PC-9 (cell line): ENCODE results near the gene HS6ST3. TPM values are rescaled to one million over a fixed set of nuclear protein-coding genes. Genes with fewer than 3 reads are reported as not detected.

ENCODE experiments used
- BruUV-seq: library from RNA; stranded (reverse); fragments of 400-500 nt; replicated peaks from 2 replicates; lab custom pipeline; 2021; lab: Mats Ljungman, UMichigan
- CTCF ChIA-PET: fragments of 300-600 bp; sonication (Branson Sonifier 250); formaldehyde crosslinking; loops from one replicate; lab custom pipeline; 2022; ENCODE audit warnings: antibody characterized with exemption; lab: Charles Lee
- POLR2A ChIA-PET: fragments of 300-600 bp; sonication (Branson Sonifier 250); formaldehyde crosslinking; loops from one replicate; lab custom pipeline; 2022; ENCODE audit warnings: antibody characterized with exemption; ENCODE audit not compliant: unreplicated experiment; lab: Charles Lee
- DNase-seq, 2 experiments: peaks; one replicate each; pipeline versions ENCODE4 v3.0.0 to v3.0.0-alpha.2; 2015 to 2022; ENCODE audit warnings: mixed read lengths in 1 of 2
- H2AFZ ChIP-seq: fragments of 200-600 bp; sonication (generic); 2 replicates; pipeline ENCODE4 v1.8.1; 2017; ENCODE audit warnings: antibody characterized with exemption
- H3F3A ChIP-seq: fragments of 200-600 bp; sonication (generic); 2 replicates; pipeline ENCODE4 v1.8.1; 2017; ENCODE audit warnings: antibody characterized with exemption, mild to moderate bottlenecking, low read depth; ENCODE audit not compliant: insufficient read depth
- H3K27ac ChIP-seq: fragments of 200-600 bp; sonication (generic); 2 replicates; pipeline ENCODE4 v1.6.1; 2016; ENCODE audit warnings: mixed run types
- H3K27me3 ChIP-seq: fragments of 200-600 bp; sonication (generic); 2 replicates; pipeline ENCODE4 v1.6.1; 2016; ENCODE audit warnings: low read depth, mixed run types; ENCODE audit not compliant: insufficient read depth
- H3K36me3 ChIP-seq: fragments of 200-600 bp; sonication (generic); 2 replicates; pipeline ENCODE4 v1.6.1; 2016; ENCODE audit warnings: low read depth, mixed run types
- H3K4me1 ChIP-seq: fragments of 200-600 bp; sonication (generic); replicated peaks from 2 replicates; pipeline ENCODE4 v1.6.1; 2016; ENCODE audit warnings: mixed run types; ENCODE audit not compliant: insufficient read depth
- H3K4me2 ChIP-seq: fragments of 200-600 bp; sonication (generic); 2 replicates; pipeline ENCODE4 v1.6.1; 2017; ENCODE audit warnings: mixed run types
- H3K4me3 ChIP-seq: fragments of 200-600 bp; sonication (generic); 2 replicates; pipeline ENCODE4 v1.6.1; 2016; ENCODE audit warnings: mixed run types
- H3K79me2 ChIP-seq: fragments of 200-600 bp; sonication (generic); 2 replicates; pipeline ENCODE4 v1.6.1; 2017; ENCODE audit warnings: low read depth, mixed run types
- H3K9me2 ChIP-seq: fragments of 200-600 bp; sonication (generic); 2 replicates; pipeline ENCODE4 v1.8.1; 2017; ENCODE audit warnings: mild to moderate bottlenecking; ENCODE audit not compliant: insufficient read depth
- H3K9me3 ChIP-seq: fragments of 200-600 bp; sonication (generic); 2 replicates; pipeline ENCODE4 v1.8.1; 2016; ENCODE audit warnings: low read depth; ENCODE audit not compliant: insufficient read depth
- H4K20me1 ChIP-seq: fragments of 200-600 bp; sonication (generic); 2 replicates; pipeline ENCODE4 v1.8.1; 2017; ENCODE audit not compliant: insufficient read depth
- EZH2 ChIP-seq: fragments of 200-600 bp; sonication (generic); IDR thresholded peaks from 2 replicates; pipeline ENCODE4 v1.8.0; 2017; ENCODE audit warnings: antibody characterized with exemption, low read depth
- intact Hi-C: fragments of 100-400 bp; cut with micrococcal nuclease; formaldehyde crosslinking; loops from one replicate; pipeline ENCODE4 v1.10.0; 2022; ENCODE audit not compliant: unreplicated experiment
- total RNA-seq: library from RNA; stranded (reverse); gene quantifications from 2 replicates; pipeline ENCODE4 v1.2.3, GENCODE V29; 2021
- TF ChIP-seq, protein P1 (sequence below): fragments of 200-600 bp; sonication (generic); conservative IDR thresholded peaks from 2 replicates; pipeline ENCODE4 v1.6.1; 2017; ENCODE audit warnings: mixed run types, antibody characterized with exemption, mild to moderate bottlenecking, moderate library complexity

The HS6ST3 gene
- total RNA-seq, 1 experiment from 2014 or later: not detected

DNA sequence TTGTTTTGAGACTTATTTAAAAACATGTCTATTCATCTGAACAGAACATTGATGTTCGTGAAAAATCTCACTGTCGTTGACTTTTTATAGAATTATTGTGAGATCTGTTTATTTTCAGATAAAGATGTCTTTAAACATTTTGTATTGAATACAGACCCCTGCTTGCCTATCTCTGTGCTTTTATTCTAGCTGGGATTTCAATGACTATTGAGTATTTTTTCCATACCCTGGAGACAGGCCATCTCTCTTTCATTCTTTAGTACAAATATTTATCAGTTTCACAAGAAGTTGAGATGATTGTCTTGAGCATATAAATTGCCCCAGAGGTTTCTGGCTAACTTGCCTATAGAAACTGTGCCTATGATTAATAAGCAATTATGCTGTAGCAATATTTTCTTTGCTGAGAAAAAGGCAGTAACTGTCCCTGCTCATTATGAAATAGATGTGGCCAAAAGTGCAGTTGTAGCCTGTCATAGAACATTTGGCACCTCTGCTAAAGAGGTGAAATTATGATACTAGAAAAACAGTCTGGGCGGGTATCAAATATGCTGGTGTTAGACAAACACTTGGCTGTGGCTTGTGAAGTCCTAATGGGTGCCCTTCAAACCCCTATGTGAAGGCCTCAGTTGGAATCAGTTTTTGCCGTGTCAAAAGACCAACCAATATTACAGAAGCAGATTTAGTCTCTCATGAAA lies 360.6 kb downstream of the HS6ST3 start:
- Histone ChIP-seq H2AFZ (no peak overlapping the region), H4K20me1 (no peaks in the 10 kb centered on the region), H3F3A (no peaks in the 10 kb centered on the region), H3K9me3 (no peaks in the 10 kb centered on the region), H3K36me3 (no peaks in the 10 kb centered on the region), H3K9me2 (no peaks in the 10 kb centered on the region), H3K4me2 (no peak overlapping the region), H3K79me2 (no peaks in the 10 kb centered on the region), H3K4me1 (no peaks in the 10 kb centered on the region), H3K27ac (no peak overlapping the region), H3K4me3 (no peak overlapping the region), H3K27me3 (0 out of 2 replicates have a peak, but pooled peaks cover 3% of the 10 kb centered on the region)
- ChIA-PET CTCF (no interaction called here), POLR2A (no interaction called here)
- DNase-seq: no peak
- BruUV-seq: no TSS peak
- intact Hi-C loops: no loop called here
- TF ChIP-seq, protein P1, sequence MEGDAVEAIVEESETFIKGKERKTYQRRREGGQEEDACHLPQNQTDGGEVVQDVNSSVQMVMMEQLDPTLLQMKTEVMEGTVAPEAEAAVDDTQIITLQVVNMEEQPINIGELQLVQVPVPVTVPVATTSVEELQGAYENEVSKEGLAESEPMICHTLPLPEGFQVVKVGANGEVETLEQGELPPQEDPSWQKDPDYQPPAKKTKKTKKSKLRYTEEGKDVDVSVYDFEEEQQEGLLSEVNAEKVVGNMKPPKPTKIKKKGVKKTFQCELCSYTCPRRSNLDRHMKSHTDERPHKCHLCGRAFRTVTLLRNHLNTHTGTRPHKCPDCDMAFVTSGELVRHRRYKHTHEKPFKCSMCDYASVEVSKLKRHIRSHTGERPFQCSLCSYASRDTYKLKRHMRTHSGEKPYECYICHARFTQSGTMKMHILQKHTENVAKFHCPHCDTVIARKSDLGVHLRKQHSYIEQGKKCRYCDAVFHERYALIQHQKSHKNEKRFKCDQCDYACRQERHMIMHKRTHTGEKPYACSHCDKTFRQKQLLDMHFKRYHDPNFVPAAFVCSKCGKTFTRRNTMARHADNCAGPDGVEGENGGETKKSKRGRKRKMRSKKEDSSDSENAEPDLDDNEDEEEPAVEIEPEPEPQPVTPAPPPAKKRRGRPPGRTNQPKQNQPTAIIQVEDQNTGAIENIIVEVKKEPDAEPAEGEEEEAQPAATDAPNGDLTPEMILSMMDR: no peak
- no peak for TF ChIP-seq EZH2

DNA sequence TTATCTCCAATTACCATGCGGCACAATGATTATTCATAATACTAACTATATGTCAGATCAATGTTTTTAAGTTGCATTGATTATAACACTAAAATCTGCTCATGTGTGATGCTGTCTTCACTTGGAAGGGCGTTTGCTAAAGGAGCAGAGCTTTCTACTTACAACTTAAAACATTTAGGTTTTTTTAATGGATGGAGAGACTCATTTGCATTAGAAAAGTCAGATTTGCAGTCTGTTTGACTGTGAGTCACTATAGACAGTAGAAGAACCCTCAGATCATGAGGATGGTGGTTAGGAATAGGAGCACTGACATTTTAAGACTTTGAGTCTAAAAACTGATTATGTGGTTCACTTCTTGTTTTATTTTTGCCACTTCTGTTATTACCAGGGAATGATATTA lies 364.6 kb downstream of the HS6ST3 start:
- no peaks in the 10 kb centered on the region for H3K4me1 ChIP-seq
- no TSS peak for BruUV-seq
- CTCF ChIA-PET: no interaction called here

DNA sequence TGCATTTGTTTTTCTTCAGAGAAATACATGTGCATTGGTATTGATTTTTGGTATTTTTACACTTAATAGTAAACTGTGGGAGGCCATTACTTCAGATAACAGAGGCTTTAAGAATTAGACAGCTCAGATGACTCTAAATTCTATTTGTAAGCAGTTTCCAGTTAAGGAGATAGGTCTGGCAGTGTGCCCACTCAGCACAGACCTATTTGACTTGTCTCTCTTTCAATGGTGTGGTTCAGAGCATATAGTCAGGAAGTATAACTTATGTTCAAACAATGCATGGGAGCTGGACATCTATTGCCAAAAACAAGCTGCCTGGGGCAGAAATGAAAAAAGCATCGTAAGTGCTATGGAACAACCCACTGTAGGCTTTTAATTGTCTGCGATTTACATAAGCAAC lies 370.7 kb downstream of the HS6ST3 start:
- H3K27ac ChIP-seq: no peak overlapping the region
- CTCF ChIA-PET: no interaction called here
- no peak overlapping the region for H3K4me3 ChIP-seq
- no TSS peak for BruUV-seq
- TF ChIP-seq, protein P1: no peak
- TF ChIP-seq EZH2: no peak
- H3K27me3 ChIP-seq: no peaks in the 10 kb centered on the region
- DNase-seq: no peak
- H3F3A ChIP-seq: no peaks in the 10 kb centered on the region
- H3K4me2 ChIP-seq: no peak overlapping the region
- no peaks in the 10 kb centered on the region for H3K4me1 ChIP-seq
- intact Hi-C loops: no loop called here
- no peaks in the 10 kb centered on the region for H3K9me2 ChIP-seq
- no peaks in the 10 kb centered on the region for H4K20me1 ChIP-seq
- no peaks in the 10 kb centered on the region for H3K79me2 ChIP-seq
- H3K36me3 ChIP-seq: no peaks in the 10 kb centered on the region
- no peaks in the 10 kb centered on the region for H3K9me3 ChIP-seq
- H2AFZ ChIP-seq: no peak overlapping the region
- POLR2A ChIA-PET: no interaction called here

More for the DNA sequence above, 364.6 kb downstream of the HS6ST3 start:
- H2AFZ ChIP-seq: no peak overlapping the region
- intact Hi-C loops: no loop called here
- no peaks in the 10 kb centered on the region for H3K9me2 ChIP-seq
- no peaks in the 10 kb centered on the region for H3F3A ChIP-seq
- H3K4me2 ChIP-seq: no peak overlapping the region
- no peak for DNase-seq
- H4K20me1 ChIP-seq: no peaks in the 10 kb centered on the region
- no peak overlapping the region for H3K4me3 ChIP-seq
- POLR2A ChIA-PET: no interaction called here
- no peak overlapping the region for H3K27ac ChIP-seq
- no peaks in the 10 kb centered on the region for H3K36me3 ChIP-seq
- H3K9me3 ChIP-seq: no peaks in the 10 kb centered on the region
- TF ChIP-seq, protein P1: no peak
- TF ChIP-seq EZH2: no peak
- H3K79me2 ChIP-seq: no peaks in the 10 kb centered on the region
- no peaks in the 10 kb centered on the region for H3K27me3 ChIP-seq
